Activated CD4-positive, alpha-beta memory T cell treated with anti-CD3 and anti-CD28 coated beads for 36 hours (primary cell): Measurements from ENCODE around the gene TSHR. TPM values are rescaled to one million over a fixed set of nuclear protein-coding genes. Genes with fewer than 3 reads are reported as not detected.
"Not testable (repeated sequence)": the region's sequence is repeated elsewhere in the genome, so short reads cannot be mapped to it uniquely, and the experiment has no call there.

Experiments used
- CTCF ChIA-PET: fragments of 350-600 bp; sonication (Branson Sonifier 250); formaldehyde crosslinking; loops from one replicate; lab custom pipeline; 2021; ENCODE audit warnings: antibody characterized with exemption, inconsistent platforms; lab: Charles Lee
- POLR2A ChIA-PET: fragments of 350-600 bp; sonication (Branson Sonifier 250); formaldehyde crosslinking; loops from one replicate; lab custom pipeline; 2021; ENCODE audit warnings: antibody characterized with exemption; lab: Charles Lee
- DNase-seq: peaks from one replicate; pipeline ENCODE4 v3.0.0-alpha.2; 2020
- H3K27ac Mint-ChIP-seq: one replicate; pipeline ENCODE4 v1.8.0; 2021; ENCODE audit warnings: mixed read lengths
- H3K27me3 Mint-ChIP-seq: one replicate; pipeline ENCODE4 v1.8.0; 2021; ENCODE audit warnings: mixed read lengths
- H3K36me3 Mint-ChIP-seq: one replicate; pipeline ENCODE4 v1.8.0; 2021; ENCODE audit warnings: mixed read lengths
- H3K4me1 Mint-ChIP-seq: one replicate; pipeline ENCODE4 v1.8.0; 2021; ENCODE audit warnings: low read depth, mixed read lengths
- H3K4me3 Mint-ChIP-seq: one replicate; pipeline ENCODE4 v1.8.0; 2021; ENCODE audit warnings: mild to moderate bottlenecking, mixed read lengths
- H3K9me3 Mint-ChIP-seq: one replicate; pipeline ENCODE4 v1.8.0; 2021; ENCODE audit warnings: mixed read lengths
- intact Hi-C: fragments of 100-400 bp; cut with micrococcal nuclease; formaldehyde crosslinking; loops from one replicate; pipeline ENCODE4 v1.15.1; 2023
- total RNA-seq, 2 experiments: library from RNA; stranded (reverse); gene quantifications; one replicate each; pipeline ENCODE4 v1.2.3, GENCODE V29; 2021

TSHR gene
- total RNA-seq, 2 experiments from 2014 or later = not detected

DNA sequence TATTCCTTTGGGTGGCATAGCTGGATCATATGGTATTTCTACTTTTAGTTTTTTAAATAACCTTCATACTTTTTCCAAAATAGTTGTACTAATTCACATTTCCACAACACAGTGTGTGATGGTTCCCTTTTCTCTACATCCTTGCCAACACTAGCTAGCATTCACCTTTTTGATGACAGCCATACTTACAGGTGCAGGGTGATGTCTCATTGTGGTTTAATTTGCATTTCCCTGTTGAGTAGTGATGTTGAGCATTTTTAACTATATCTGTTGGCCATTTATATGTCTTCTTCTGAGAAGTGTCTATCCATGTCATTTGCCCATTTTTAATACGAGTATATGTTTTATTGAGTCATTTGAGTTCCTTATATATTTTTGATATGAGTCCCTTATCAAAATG, 96.1 kb downstream of the TSHR start:
- Mint-ChIP-seq H3K9me3 (peaks cover 13% of the 10 kb centered on the region), H3K27ac (no peak overlapping the region), H3K27me3 (no peaks in the 10 kb centered on the region), H3K36me3 (peaks cover 1% of the 10 kb centered on the region), H3K4me3 (no peak overlapping the region), H3K4me1 (no peaks in the 10 kb centered on the region)
- POLR2A ChIA-PET = no interaction called here
- intact Hi-C loops = no loop called here
- no peak for DNase-seq
- CTCF ChIA-PET = no interaction called here

DNA sequence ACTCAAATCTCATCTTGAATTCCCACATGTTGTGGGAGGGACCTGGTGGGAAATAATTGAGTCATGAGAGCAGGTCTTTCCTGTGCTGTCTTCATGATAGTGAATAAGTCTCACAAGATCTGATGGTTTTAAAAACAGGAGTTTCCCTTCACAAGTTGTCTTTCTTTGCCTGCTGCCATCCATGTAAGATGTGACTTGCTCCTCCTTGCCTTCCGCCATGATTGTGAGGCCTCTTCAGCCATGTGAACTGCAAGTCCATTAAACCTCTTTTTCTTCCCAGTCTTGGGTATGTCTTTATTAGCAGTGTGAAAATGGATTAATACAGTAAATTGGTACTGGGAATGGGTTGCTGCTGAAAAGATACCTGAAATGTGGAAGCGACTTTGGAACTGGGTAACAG, 98.6 kb downstream of the TSHR start:
- H3K4me3 Mint-ChIP-seq, POLR2A ChIA-PET, intact Hi-C loops, DNase-seq, H3K4me1 Mint-ChIP-seq, H3K36me3 Mint-ChIP-seq, CTCF ChIA-PET, H3K27ac Mint-ChIP-seq, H3K27me3 Mint-ChIP-seq: not testable (repeated sequence)
- H3K9me3 Mint-ChIP-seq = peaks cover 13% of the 10 kb centered on the region

DNA sequence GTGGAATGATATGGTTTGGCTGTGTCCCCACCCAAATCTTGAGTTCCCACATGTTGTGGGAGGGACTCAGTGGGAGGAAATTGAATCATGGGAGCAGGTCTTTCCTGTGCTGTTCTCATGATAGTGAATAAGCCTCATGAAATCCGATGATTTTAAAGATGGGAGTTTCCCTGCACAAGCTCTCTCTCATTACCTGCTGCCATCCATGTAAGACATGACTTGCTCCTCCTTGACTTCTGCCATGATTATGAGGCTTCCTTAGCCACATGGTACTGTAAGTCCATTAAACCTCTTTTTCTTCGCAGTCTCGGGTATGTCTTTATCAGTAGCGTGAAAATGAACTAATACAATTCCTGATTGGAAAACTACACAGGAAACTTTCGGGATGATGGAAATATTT, 100.5 kb downstream of the TSHR start:
- no peak for DNase-seq
- Mint-ChIP-seq H3K36me3 (peaks cover 1% of the 10 kb centered on the region), H3K4me1 (no peaks in the 10 kb centered on the region), H3K4me3 (no peak overlapping the region), H3K27ac (no peak overlapping the region), H3K9me3 (peaks cover 13% of the 10 kb centered on the region), H3K27me3 (no peaks in the 10 kb centered on the region)
- intact Hi-C loops = no loop called here
- ChIA-PET CTCF (no interaction called here), POLR2A (no interaction called here)

DNA sequence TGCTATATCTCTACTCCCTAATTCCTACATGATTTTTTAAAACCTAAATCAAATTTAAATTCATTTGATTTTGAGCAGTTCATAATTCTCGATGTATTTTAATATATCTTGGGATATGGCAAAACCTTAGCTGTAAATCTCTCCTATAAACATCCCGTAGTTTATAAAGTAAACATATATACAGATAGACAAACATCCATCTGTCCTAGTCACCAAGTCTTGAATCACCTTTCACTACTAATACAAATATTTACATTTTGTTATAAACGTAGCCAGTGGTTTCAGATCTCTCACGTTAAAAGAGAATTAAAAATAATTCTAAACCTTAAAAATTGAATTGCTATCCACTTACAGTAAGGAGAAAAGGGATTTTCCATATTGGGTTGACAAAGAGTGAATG, 107.0 kb downstream of the TSHR start:
- H3K27me3 Mint-ChIP-seq = peaks cover 3% of the 10 kb centered on the region
- no peak overlapping the region for H3K4me3 Mint-ChIP-seq
- no peak overlapping the region for H3K27ac Mint-ChIP-seq
- H3K9me3 Mint-ChIP-seq = no peaks in the 10 kb centered on the region
- no peaks in the 10 kb centered on the region for H3K36me3 Mint-ChIP-seq
- intact Hi-C loops = loop anchor here (2.0 to 5.0 kb wide), 2 partner anchors 65 to 108 kb away; partner anchors contain the start of gene TSHR
- POLR2A ChIA-PET = no interaction called here
- CTCF ChIA-PET = interaction anchor here (0.6 kb wide), 1 partner anchor 1007 kb away, joined by 4 read pairs; no protein-coding TSS in a partner anchor
- H3K4me1 Mint-ChIP-seq = no peaks in the 10 kb centered on the region
- DNase-seq = no peak

GRCh38 chr14:81062816-81063215, 107.4 kb downstream of the TSHR start:
- peak; percentile 19 for DNase-seq
- Mint-ChIP-seq H3K27me3 (peaks cover 3% of the 10 kb centered on the region), H3K9me3 (no peaks in the 10 kb centered on the region), H3K4me3 (no peak overlapping the region), H3K4me1 (no peaks in the 10 kb centered on the region), H3K27ac (no peak overlapping the region), H3K36me3 (no peaks in the 10 kb centered on the region)
- CTCF ChIA-PET = interaction anchor here (0.6 to 0.7 kb wide), 3 partner anchors 38 to 1007 kb away, joined by 4 read pairs; no protein-coding TSS in a partner anchor
- intact Hi-C loops = loop anchor here (2.0 to 5.0 kb wide), 2 partner anchors 66 to 108 kb away; partner anchors contain the start of gene TSHR
- POLR2A ChIA-PET = no interaction called here

DNA sequence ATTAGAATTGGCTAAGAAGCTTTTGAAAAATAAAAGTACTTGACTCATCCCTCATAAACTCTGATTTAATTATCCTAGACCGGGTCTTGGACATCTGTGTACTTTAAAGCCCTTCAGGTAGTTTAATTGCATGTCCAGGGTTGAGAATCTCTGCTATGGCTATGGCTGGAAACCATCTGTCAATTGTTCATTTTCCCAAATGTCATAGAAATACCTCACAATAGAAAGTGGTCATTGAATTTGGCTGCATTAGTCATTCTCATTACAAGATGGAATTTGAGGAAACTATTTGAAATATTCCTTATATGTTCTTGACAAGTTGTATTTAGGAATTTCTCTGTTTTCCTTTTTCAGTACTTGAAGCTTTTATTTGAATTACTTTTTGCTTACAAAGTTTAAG, 111.3 kb downstream of the TSHR start:
- ChIA-PET CTCF (no interaction called here), POLR2A (no interaction called here)
- no peak for DNase-seq
- H3K4me3 Mint-ChIP-seq = no peak overlapping the region
- H3K27ac Mint-ChIP-seq = no peak overlapping the region
- H3K27me3 Mint-ChIP-seq = no peaks in the 10 kb centered on the region
- intact Hi-C loops = no loop called here
- peaks cover 8% of the 10 kb centered on the region for H3K9me3 Mint-ChIP-seq
- H3K36me3 Mint-ChIP-seq = no peaks in the 10 kb centered on the region
- H3K4me1 Mint-ChIP-seq = no peaks in the 10 kb centered on the region

DNA sequence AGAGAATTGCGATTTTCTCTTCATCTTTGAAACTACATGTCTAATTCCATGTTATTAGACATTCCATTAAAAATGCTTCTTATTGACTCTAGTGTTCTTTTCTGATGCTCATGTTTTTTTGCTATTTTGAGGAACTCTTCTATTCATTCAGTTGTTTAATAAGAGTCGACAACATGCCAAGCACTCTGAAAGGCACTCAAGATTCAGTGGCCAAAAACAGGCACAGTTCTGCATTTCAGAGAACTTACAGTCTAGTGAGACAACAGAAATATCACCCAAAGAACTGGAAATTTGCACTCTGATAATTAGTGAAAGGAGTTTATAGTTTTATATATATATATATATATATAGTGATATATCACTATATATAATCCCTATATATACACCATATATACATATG, 111.7 kb downstream of the TSHR start:
- Mint-ChIP-seq H3K4me3 (no peak overlapping the region), H3K27ac (no peak overlapping the region), H3K4me1 (no peaks in the 10 kb centered on the region), H3K36me3 (no peaks in the 10 kb centered on the region), H3K27me3 (no peaks in the 10 kb centered on the region), H3K9me3 (peaks cover 8% of the 10 kb centered on the region)
- intact Hi-C loops = no loop called here
- DNase-seq = no peak
- CTCF ChIA-PET = no interaction called here
- POLR2A ChIA-PET = no interaction called here

GRCh38 chr14:81068176-81068782, 112.9 kb downstream of the TSHR start:
- Mint-ChIP-seq H3K36me3 (no peaks in the 10 kb centered on the region), H3K4me3 (no peak overlapping the region), H3K27me3 (no peaks in the 10 kb centered on the region), H3K4me1 (no peaks in the 10 kb centered on the region), H3K27ac (no peak overlapping the region), H3K9me3 (peaks cover 8% of the 10 kb centered on the region)
- intact Hi-C loops = no loop called here
- CTCF ChIA-PET = no interaction called here
- no peak for DNase-seq
- POLR2A ChIA-PET = no interaction called here

DNA sequence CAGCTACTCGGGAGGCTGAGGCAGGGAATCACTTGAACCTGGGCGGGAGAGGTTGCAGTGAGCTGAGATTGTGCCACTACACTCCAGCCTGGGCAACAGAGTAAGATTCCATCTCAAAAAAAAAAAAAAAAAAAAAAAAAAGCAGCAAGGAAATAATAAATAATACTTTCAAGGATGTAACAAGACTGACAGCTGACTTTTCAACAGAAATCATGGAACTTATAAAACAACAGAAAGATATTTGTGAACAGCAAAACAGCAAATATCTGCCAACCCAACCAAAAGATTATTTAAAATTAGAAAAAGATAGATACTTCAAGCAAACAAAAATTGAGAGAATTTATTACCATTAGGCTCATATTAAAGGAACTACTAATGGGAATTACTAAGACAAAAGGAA, 115.1 kb downstream of the TSHR start:
- POLR2A ChIA-PET = no interaction called here
- intact Hi-C loops = no loop called here

GRCh38 chr14:81085596-81085995, 130.2 kb downstream of the TSHR start:
- POLR2A ChIA-PET = no interaction called here
- H3K36me3 Mint-ChIP-seq = no peaks in the 10 kb centered on the region
- H3K4me3 Mint-ChIP-seq = no peak overlapping the region
- no peak overlapping the region for H3K27ac Mint-ChIP-seq
- CTCF ChIA-PET = no interaction called here
- no peaks in the 10 kb centered on the region for H3K9me3 Mint-ChIP-seq
- intact Hi-C loops = no loop called here
- no peak for DNase-seq
- H3K27me3 Mint-ChIP-seq = no peaks in the 10 kb centered on the region
- no peaks in the 10 kb centered on the region for H3K4me1 Mint-ChIP-seq

More for the DNA sequence above, 115.1 kb downstream of the TSHR start:
- no peaks in the 10 kb centered on the region for H3K36me3 Mint-ChIP-seq
- H3K4me3 Mint-ChIP-seq = no peak overlapping the region
- no peaks in the 10 kb centered on the region for H3K4me1 Mint-ChIP-seq
- DNase-seq = no peak
- H3K27me3 Mint-ChIP-seq = no peaks in the 10 kb centered on the region
- no peak overlapping the region for H3K27ac Mint-ChIP-seq
- CTCF ChIA-PET = no interaction called here
- H3K9me3 Mint-ChIP-seq = peaks cover 8% of the 10 kb centered on the region

DNA sequence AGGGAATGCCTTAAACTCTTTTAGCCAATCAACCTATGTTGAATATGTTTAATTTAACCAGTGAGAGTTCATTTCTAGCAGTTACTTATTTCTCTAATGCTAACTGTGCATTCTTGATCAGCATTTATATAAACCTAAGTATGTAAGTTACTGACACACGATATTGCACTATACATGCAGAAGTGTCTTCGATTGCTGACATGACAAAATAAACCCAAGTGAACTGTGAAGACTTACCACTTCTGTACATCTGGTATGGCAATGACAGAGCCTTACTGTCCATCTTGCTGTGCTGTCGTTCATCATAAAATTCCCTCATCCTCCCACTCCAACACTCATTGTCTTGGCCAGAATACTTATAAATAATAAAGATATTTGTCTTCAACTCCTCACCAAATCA, 131.8 kb downstream of the TSHR start:
- ChIA-PET POLR2A (no interaction called here), CTCF (no interaction called here)
- Mint-ChIP-seq H3K27me3 (no peaks in the 10 kb centered on the region), H3K9me3 (no peaks in the 10 kb centered on the region), H3K27ac (no peak overlapping the region), H3K4me1 (no peaks in the 10 kb centered on the region), H3K4me3 (no peak overlapping the region), H3K36me3 (no peaks in the 10 kb centered on the region)
- intact Hi-C loops = no loop called here
- no peak for DNase-seq

GRCh38 chr14:81091139-81091538, 135.7 kb downstream of the TSHR start:
- H3K27me3 Mint-ChIP-seq = no peaks in the 10 kb centered on the region
- H3K4me1 Mint-ChIP-seq = no peaks in the 10 kb centered on the region
- H3K27ac Mint-ChIP-seq = no peak overlapping the region
- no peak for DNase-seq
- H3K9me3 Mint-ChIP-seq = no peaks in the 10 kb centered on the region
- intact Hi-C loops = no loop called here
- H3K4me3 Mint-ChIP-seq = no peak overlapping the region
- ChIA-PET CTCF (no interaction called here), POLR2A (no interaction called here)
- no peaks in the 10 kb centered on the region for H3K36me3 Mint-ChIP-seq

- Mint-ChIP-seq H3K27me3 (no peaks in the 10 kb centered on the region), H3K4me3 (no peak overlapping the region), H3K27ac (no peak overlapping the region), H3K36me3 (no peaks in the 10 kb centered on the region), H3K4me1 (no peaks in the 10 kb centered on the region), H3K9me3 (no peaks in the 10 kb centered on the region)
- intact Hi-C loops = no loop called here
- POLR2A ChIA-PET = no interaction called here
- CTCF ChIA-PET = no interaction called here
- DNase-seq = no peak
Measured at GRCh38 chr14:81091660-81092059, 136.2 kb downstream of the TSHR start.
